DND-41 (cell line): Measurements from ENCODE around the gene SETBP1.

ENCODE experiments used
- CTCF ChIP-seq: IDR thresholded peaks from 2 replicates; pipeline ENCODE4 v1.5.1; 2012; ENCODE audit warnings: borderline replicate concordance, low read length, moderate library complexity, mild to moderate bottlenecking; ENCODE audit not compliant: poor library complexity, severe bottlenecking; ENCODE audit errors: extremely low read depth
- EZH2 ChIP-seq: IDR thresholded peaks from 3 replicates; pipeline ENCODE4 v1.6.1; 2012; ENCODE audit warnings: borderline replicate concordance, low read depth, mild to moderate bottlenecking, moderate library complexity, low read length, inconsistent platforms; ENCODE audit not compliant: severe bottlenecking

- TF ChIP-seq CTCF (no peak), EZH2 (no peak)
These were observed 246.6 kb downstream of the SETBP1 start for GRCh38 chr18:44927127-44927849.
